HepG2 (cell line): ENCODE measurements around the gene DPH1. TPM values are rescaled to one million over a fixed set of nuclear protein-coding genes. Genes with fewer than 3 reads are reported as not detected.

Source experiments
- CAMTA2 ChIP-seq: sonication (generic); formaldehyde crosslinking; IDR thresholded peaks from 2 replicates; pipeline ENCODE4 v1.4.0; 2020; ENCODE audit warnings: mild to moderate bottlenecking, missing genetic modification reagents, borderline replicate concordance
- FLYWCH1 ChIP-seq: sonication (generic); formaldehyde crosslinking; IDR thresholded peaks from 2 replicates; pipeline ENCODE4 v1.8.1; 2023; ENCODE audit warnings: mild to moderate bottlenecking, missing genetic modification reagents
- FOXA1 ChIP-seq, 2 experiments: fragments of 450-650 bp in 1 of 2; sonication (generic) in 1 of 2; formaldehyde crosslinking in 1 of 2; IDR thresholded peaks; 2 replicates each; pipeline versions ENCODE4 v1.4.0 to v1.6.1; 2016 to 2020; ENCODE audit warnings: missing genetic modification reagents in 1 of 2
- FOXJ3 ChIP-seq: sonication (generic); formaldehyde crosslinking; IDR thresholded peaks from 2 replicates; pipeline ENCODE4 v1.4.0; 2020; ENCODE audit warnings: missing genetic modification reagents, mild to moderate bottlenecking, borderline replicate concordance
- HNRNPH1 ChIP-seq: fragments of 200-400 bp; formaldehyde crosslinking; optimal IDR thresholded peaks from 2 replicates; pipeline ENCODE3; 2017; ENCODE audit warnings: mild to moderate bottlenecking, low read depth, low read length
- IKZF4 ChIP-seq: sonication (generic); formaldehyde crosslinking; IDR thresholded peaks from 2 replicates; pipeline ENCODE4 v1.5.1; 2020; ENCODE audit warnings: borderline replicate concordance, mild to moderate bottlenecking, low read depth, missing genetic modification reagents; ENCODE audit errors: not compliant biosample characterization
- ISL2 ChIP-seq: sonication (generic); formaldehyde crosslinking; IDR thresholded peaks from 2 replicates; pipeline ENCODE4 v1.5.0; 2020; ENCODE audit warnings: missing genetic modification reagents
- ISX ChIP-seq: sonication (generic); formaldehyde crosslinking; conservative IDR thresholded peaks from 2 replicates; pipeline ENCODE4 v1.5.0; 2020; ENCODE audit warnings: missing genetic modification reagents
- KDM6A ChIP-seq: IDR thresholded peaks from 2 replicates; pipeline ENCODE4 v1.6.1; 2016; ENCODE audit warnings: low read depth
- POLR2AphosphoS2 ChIP-seq: IDR thresholded peaks from 2 replicates; pipeline ENCODE4 v1.6.1; 2011; ENCODE audit warnings: low read depth, low read length, improper control_type of control experiment
- RAD21 ChIP-seq: fragments of 450-650 bp; formaldehyde crosslinking; IDR thresholded peaks from 2 replicates; pipeline ENCODE4 v1.5.0; 2020; ENCODE audit warnings: mild to moderate bottlenecking
- RBM22 ChIP-seq: fragments of 200-400 bp; formaldehyde crosslinking; optimal IDR thresholded peaks from 2 replicates; pipeline ENCODE3; 2017; ENCODE audit warnings: mild to moderate bottlenecking, low read length, moderate library complexity
- RCOR2 ChIP-seq: IDR thresholded peaks from 2 replicates; pipeline ENCODE4 v1.6.1; 2016; ENCODE audit warnings: missing biosample characterization, missing genetic modification reagents
- TP53 ChIP-seq: sonication (generic); formaldehyde crosslinking; conservative IDR thresholded peaks from 2 replicates; pipeline ENCODE4 v1.4.0; 2020; ENCODE audit warnings: missing genetic modification reagents
- U2AF2 ChIP-seq: fragments of 200-400 bp; formaldehyde crosslinking; IDR thresholded peaks from 2 replicates; pipeline ENCODE4 v1.6.1; 2017; ENCODE audit warnings: low read depth, mild to moderate bottlenecking, low read length
- ZMYM4 ChIP-seq: sonication (generic); formaldehyde crosslinking; IDR thresholded peaks from 2 replicates; pipeline ENCODE4 v1.8.1; 2023; ENCODE audit warnings: mild to moderate bottlenecking, missing genetic modification reagents
- ZNF501 ChIP-seq: sonication (generic); formaldehyde crosslinking; IDR thresholded peaks from 2 replicates; pipeline ENCODE4 v1.5.1; 2020; ENCODE audit warnings: mild to moderate bottlenecking, moderate library complexity, missing genetic modification reagents
- ZNF547 ChIP-seq: sonication (generic); formaldehyde crosslinking; IDR thresholded peaks from 2 replicates; pipeline ENCODE4 v1.5.1; 2020; ENCODE audit warnings: mild to moderate bottlenecking, missing genetic modification reagents
- ZNF589 ChIP-seq: sonication (generic); formaldehyde crosslinking; conservative IDR thresholded peaks from 2 replicates; pipeline ENCODE4 v1.8.0; 2022; ENCODE audit warnings: mild to moderate bottlenecking, moderate library complexity, missing genetic modification reagents
- ZNF607 ChIP-seq: sonication (generic); formaldehyde crosslinking; IDR thresholded peaks from 2 replicates; pipeline ENCODE4 v1.5.1; 2020; ENCODE audit warnings: missing genetic modification reagents, mild to moderate bottlenecking, borderline replicate concordance
- ZSCAN29 ChIP-seq: sonication (generic); formaldehyde crosslinking; conservative IDR thresholded peaks from 2 replicates; pipeline ENCODE4 v1.4.0; 2020; ENCODE audit warnings: mild to moderate bottlenecking, missing genetic modification reagents
- polyA plus RNA-seq, 8 experiments: library from polyadenylated mRNA; depleted of rRNA in 3 of 8; stranded (reverse) in 7 of 8; unstranded in 1 of 8; fragments of >200 nt; fragmentation: Illumina TruSeq in 4 of 8; extraction: Trizol in 4 of 8; gene quantifications; 2 replicates each; pipeline versions ENCODE4 v1.2.1 to v1.2.3, GENCODE V29; 2011 to 2016; ENCODE audit warnings: low read depth in 4 of 8, missing spikeins in 1 of 8, mixed read lengths in 1 of 8; ENCODE audit not compliant: insufficient read depth in 1 of 8
- total RNA-seq, 5 experiments: library from RNA; depleted of rRNA; stranded (reverse); fragments of >200 nt; fragmentation: Illumina TruSeq; extraction: Trizol; gene quantifications; 2 replicates each; pipeline ENCODE4 v1.2.3, GENCODE V29; 2016; ENCODE audit warnings: low read depth in 1 of 5
- TF ChIP-seq, protein P1 (sequence below): sonication (generic); formaldehyde crosslinking; IDR thresholded peaks from 2 replicates; pipeline ENCODE4 v1.4.0; 2020; ENCODE audit warnings: missing genetic modification reagents
- TF ChIP-seq, protein P2 (sequence below): sonication (generic); formaldehyde crosslinking; IDR thresholded peaks from 2 replicates; pipeline ENCODE4 v1.5.1; 2020; ENCODE audit warnings: mild to moderate bottlenecking, missing genetic modification reagents, borderline replicate concordance
- TF ChIP-seq, protein P3 (sequence below): sonication (generic); formaldehyde crosslinking; IDR thresholded peaks from 2 replicates; pipeline ENCODE4 v1.8.0; 2022; ENCODE audit warnings: mild to moderate bottlenecking, missing genetic modification reagents, moderate library complexity

Gene DPH1
- total and polyA plus RNA-seq, 2 of the 13 experiments (the other 11 are each of a cell fraction or from before 2014, with no cell fraction given) = 25.3 to 42.8 TPM

DNA sequence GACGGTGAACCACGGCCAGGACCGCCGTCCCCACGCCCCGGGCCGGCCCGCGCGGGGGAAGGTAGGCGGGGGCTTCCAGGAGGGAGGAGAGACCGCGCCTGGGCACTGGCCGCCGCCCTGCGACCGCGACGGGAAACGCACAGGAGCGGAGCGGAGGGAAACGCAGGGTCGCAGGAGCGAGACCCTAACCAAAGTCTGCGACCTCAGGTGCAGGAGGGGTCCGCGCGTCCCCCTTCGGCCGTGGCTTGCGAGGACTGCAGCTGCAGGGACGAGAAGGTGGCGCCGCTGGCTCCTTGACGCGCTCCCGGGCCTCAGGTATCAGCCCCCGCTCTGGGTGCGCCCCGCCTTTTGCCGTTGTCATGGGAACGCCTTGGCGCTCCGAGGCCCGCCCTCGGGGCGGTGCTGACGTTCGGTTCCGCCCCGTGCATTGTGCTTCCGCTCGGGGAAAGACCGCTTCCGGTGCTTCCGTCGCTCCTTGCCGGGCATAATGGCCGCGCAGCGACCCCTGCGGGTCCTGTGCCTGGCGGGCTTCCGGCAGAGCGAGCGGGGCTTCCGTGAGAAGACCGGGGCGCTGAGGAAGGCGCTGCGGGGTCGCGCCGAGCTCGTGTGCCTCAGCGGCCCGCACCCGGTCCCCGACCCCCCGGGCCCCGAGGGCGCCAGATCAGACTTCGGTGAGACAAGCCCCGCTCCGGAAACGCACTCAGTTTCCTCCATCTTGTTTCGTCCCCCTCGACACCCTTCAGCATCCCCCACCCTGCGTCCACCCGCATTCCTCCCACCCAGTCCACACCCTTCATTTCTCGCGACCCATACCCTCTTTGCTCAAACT is 11.8 kb downstream of the DPH1 start, which contains the start of gene OVCA2 (continued):
- no peak for TF ChIP-seq FOXJ3 (CRISPR knock-in tag)
- TF ChIP-seq ISX (CRISPR knock-in tag) = no peak
- TF ChIP-seq FOXA1 (IDR thresholded peaks at IDR 0.05) = no peak
- no peak for TF ChIP-seq FOXA1 (CRISPR knock-in tag; IDR thresholded peaks at IDR 0.05)
- TF ChIP-seq, protein P1, sequence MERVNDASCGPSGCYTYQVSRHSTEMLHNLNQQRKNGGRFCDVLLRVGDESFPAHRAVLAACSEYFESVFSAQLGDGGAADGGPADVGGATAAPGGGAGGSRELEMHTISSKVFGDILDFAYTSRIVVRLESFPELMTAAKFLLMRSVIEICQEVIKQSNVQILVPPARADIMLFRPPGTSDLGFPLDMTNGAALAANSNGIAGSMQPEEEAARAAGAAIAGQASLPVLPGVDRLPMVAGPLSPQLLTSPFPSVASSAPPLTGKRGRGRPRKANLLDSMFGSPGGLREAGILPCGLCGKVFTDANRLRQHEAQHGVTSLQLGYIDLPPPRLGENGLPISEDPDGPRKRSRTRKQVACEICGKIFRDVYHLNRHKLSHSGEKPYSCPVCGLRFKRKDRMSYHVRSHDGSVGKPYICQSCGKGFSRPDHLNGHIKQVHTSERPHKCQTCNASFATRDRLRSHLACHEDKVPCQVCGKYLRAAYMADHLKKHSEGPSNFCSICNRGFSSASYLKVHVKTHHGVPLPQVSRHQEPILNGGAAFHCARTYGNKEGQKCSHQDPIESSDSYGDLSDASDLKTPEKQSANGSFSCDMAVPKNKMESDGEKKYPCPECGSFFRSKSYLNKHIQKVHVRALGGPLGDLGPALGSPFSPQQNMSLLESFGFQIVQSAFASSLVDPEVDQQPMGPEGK (CRISPR knock-in tag) = no peak; the same call in 1 of the 2 replicates
- TF ChIP-seq, protein P2, sequence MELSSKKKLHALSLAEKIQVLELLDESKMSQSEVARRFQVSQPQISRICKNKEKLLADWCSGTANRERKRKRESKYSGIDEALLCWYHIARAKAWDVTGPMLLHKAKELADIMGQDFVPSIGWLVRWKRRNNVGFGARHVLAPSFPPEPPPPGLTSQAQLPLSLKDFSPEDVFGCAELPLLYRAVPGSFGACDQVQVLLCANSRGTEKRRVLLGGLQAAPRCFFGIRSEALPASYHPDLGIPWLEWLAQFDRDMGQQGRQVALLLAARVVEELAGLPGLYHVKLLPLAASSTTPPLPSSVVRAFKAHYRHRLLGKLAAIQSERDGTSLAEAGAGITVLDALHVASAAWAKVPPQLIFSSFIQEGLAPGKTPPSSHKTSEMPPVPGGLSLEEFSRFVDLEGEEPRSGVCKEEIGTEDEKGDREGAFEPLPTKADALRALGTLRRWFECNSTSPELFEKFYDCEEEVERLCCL (CRISPR knock-in tag) = no peak
- TF ChIP-seq ISL2 (CRISPR knock-in tag) = peak; percentile 52
- TF ChIP-seq RAD21 (CRISPR knock-in tag) = peak; percentile 83
- no peak for TF ChIP-seq POLR2AphosphoS2
- no peak for TF ChIP-seq ZSCAN29 (CRISPR knock-in tag)
- no peak for TF ChIP-seq RCOR2 (CRISPR knock-in tag)
- TF ChIP-seq U2AF2 = peak; percentile 97
- no peak for TF ChIP-seq FLYWCH1 (CRISPR knock-in tag)
- TF ChIP-seq ZNF589 = peak; percentile 78
- TF ChIP-seq ZNF501 (CRISPR knock-in tag) = peak; percentile 71; the same call in 1 of the 2 replicates
- TF ChIP-seq, protein P3, sequence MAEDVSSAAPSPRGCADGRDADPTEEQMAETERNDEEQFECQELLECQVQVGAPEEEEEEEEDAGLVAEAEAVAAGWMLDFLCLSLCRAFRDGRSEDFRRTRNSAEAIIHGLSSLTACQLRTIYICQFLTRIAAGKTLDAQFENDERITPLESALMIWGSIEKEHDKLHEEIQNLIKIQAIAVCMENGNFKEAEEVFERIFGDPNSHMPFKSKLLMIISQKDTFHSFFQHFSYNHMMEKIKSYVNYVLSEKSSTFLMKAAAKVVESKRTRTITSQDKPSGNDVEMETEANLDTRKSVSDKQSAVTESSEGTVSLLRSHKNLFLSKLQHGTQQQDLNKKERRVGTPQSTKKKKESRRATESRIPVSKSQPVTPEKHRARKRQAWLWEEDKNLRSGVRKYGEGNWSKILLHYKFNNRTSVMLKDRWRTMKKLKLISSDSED (CRISPR knock-in tag) = no peak
- peak; percentile 65; the same call in 1 of the 2 replicates for TF ChIP-seq ZNF547 (CRISPR knock-in tag)
- no peak for TF ChIP-seq KDM6A (CRISPR knock-in tag)
- 0 out of 2 replicates have a peak, but pooled peaks have one; percentile 67 for TF ChIP-seq TP53 (CRISPR knock-in tag)
- no peak; the same call in 1 of the 2 replicates for TF ChIP-seq ZNF607
- TF ChIP-seq ZMYM4 (CRISPR knock-in tag) = peak; percentile 67; the same call in 1 of the 2 replicates
- peak; percentile 46 for TF ChIP-seq IKZF4 (CRISPR knock-in tag)
- TF ChIP-seq RBM22 = peak; percentile 70
- TF ChIP-seq HNRNPH1 = no peak
- TF ChIP-seq CAMTA2 = no peak
